ENCODE measurements around the gene DGUOK. TPM values are rescaled to one million over a fixed set of nuclear protein-coding genes. Genes with fewer than 3 reads are reported as not detected.

The DGUOK gene
- total and polyA plus RNA-seq, 2 donors from 2014 or later, result 44.4 to 86.2 TPM

DNA sequence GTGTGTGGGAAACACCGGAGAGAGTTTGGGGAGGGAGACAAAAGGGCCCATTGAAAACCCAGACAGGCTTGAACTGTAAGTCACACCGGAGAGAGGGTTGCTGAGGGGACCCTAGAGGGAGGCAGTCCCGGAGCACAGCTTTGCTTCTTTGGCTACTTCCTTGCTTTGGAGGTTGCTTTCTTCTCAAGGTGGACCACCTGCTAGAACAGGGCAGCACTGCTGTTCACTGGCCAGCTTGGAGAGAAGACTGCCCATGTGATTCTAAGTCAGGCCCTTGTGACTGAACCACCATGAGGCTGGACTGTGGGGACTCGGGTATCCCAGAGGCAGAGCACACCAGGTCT lies 29.5 kb upstream of the DGUOK start:
- intact Hi-C loops (cut with DNase I), result no loop called here
- Histone ChIP-seq H3K27ac (ENCODE audit: low read depth in 2 of 2, low read length in 2 of 2) (no peak overlapping the region), H3K4me3 (ENCODE audit: low read length in 3 of 3) (no peak overlapping the region), H3K36me3 (ENCODE audit: control insufficient read depth in 2 of 3, insufficient read depth in 3 of 3, low read length in 3 of 3) (no peaks in the 10 kb centered on the region), H3K27me3 (ENCODE audit: control insufficient read depth, insufficient read depth, low read length) (no peaks in the 10 kb centered on the region), H3K9ac (ENCODE audit: low read length in 3 of 3) (no peak overlapping the region), H3K9me3 (ENCODE audit: control insufficient read depth in 2 of 3, insufficient read depth in 1 of 3, low read length in 3 of 3) (no peaks in the 10 kb centered on the region), H3K4me1 (ENCODE audit: control insufficient read depth in 2 of 3, insufficient read depth in 2 of 3, low read depth in 1 of 3, low read length in 3 of 3) (no peaks in the 10 kb centered on the region)
- DNase-seq, result no peak
- TF ChIP-seq, protein P1, sequence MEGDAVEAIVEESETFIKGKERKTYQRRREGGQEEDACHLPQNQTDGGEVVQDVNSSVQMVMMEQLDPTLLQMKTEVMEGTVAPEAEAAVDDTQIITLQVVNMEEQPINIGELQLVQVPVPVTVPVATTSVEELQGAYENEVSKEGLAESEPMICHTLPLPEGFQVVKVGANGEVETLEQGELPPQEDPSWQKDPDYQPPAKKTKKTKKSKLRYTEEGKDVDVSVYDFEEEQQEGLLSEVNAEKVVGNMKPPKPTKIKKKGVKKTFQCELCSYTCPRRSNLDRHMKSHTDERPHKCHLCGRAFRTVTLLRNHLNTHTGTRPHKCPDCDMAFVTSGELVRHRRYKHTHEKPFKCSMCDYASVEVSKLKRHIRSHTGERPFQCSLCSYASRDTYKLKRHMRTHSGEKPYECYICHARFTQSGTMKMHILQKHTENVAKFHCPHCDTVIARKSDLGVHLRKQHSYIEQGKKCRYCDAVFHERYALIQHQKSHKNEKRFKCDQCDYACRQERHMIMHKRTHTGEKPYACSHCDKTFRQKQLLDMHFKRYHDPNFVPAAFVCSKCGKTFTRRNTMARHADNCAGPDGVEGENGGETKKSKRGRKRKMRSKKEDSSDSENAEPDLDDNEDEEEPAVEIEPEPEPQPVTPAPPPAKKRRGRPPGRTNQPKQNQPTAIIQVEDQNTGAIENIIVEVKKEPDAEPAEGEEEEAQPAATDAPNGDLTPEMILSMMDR (IDR thresholded peaks at IDR 0.05; ENCODE audit: borderline replicate concordance, extremely low read depth, insufficient read depth), result no peak
- FAIRE-seq, result no peak

GRCh38 chr2:73897934-73898333 lies 28.7 kb upstream of the DGUOK start:
- H3K4me3 ChIP-seq (ENCODE audit: low read length in 3 of 3), result no peak overlapping the region
- H3K36me3 ChIP-seq (ENCODE audit: control insufficient read depth in 2 of 3, insufficient read depth in 3 of 3, low read length in 3 of 3), result no peaks in the 10 kb centered on the region
- TF ChIP-seq, protein P1 (IDR thresholded peaks at IDR 0.05; ENCODE audit: borderline replicate concordance, extremely low read depth, insufficient read depth), result no peak
- H3K27me3 ChIP-seq (ENCODE audit: control insufficient read depth, insufficient read depth, low read length), result no peaks in the 10 kb centered on the region
- H3K27ac ChIP-seq (ENCODE audit: low read depth in 2 of 2, low read length in 2 of 2), result no peak overlapping the region
- no peak overlapping the region for H3K9ac ChIP-seq (ENCODE audit: low read length in 3 of 3)
- no peak for FAIRE-seq
- no peaks in the 10 kb centered on the region for H3K4me1 ChIP-seq (ENCODE audit: control insufficient read depth in 2 of 3, insufficient read depth in 2 of 3, low read depth in 1 of 3, low read length in 3 of 3)
- intact Hi-C loops (cut with DNase I), result no loop called here
- no peaks in the 10 kb centered on the region for H3K9me3 ChIP-seq (ENCODE audit: control insufficient read depth in 2 of 3, insufficient read depth in 1 of 3, low read length in 3 of 3)
- no peak for DNase-seq

DNA sequence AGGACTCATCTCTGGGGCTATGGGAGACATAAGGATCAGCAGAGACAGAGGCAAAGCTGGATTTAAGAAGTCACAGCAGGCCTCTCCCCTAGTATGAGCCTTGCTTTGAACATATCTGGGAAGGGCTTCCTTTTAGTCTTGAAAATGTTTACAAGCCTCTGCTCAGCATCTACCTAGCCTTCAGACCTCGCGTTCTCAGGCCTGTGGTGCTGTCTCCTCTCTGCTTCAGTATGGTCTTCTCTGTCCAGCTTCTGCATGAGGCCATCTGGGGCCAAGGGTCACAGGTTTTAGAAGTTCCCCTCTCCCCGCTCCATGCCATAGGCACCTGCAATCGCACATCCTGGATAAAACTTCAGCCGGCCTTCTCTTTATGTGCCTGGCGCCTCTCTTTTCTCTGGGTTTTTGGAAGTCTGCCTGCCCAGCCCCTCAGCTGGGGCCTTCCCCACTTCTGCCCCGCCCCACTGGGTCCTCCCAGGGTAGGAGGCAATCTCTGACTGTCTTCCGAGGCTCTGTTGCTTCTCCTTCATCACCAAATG lies 26.8 kb upstream of the DGUOK start:
- FAIRE-seq, result no peak
- no peak overlapping the region for H3K9ac ChIP-seq (ENCODE audit: low read length in 3 of 3)
- no peaks in the 10 kb centered on the region for H3K36me3 ChIP-seq (ENCODE audit: control insufficient read depth in 2 of 3, insufficient read depth in 3 of 3, low read length in 3 of 3)
- no peak for DNase-seq
- TF ChIP-seq, protein P1 (IDR thresholded peaks at IDR 0.05; ENCODE audit: borderline replicate concordance, extremely low read depth, insufficient read depth), result no peak
- no peak overlapping the region for H3K27ac ChIP-seq (ENCODE audit: low read depth in 2 of 2, low read length in 2 of 2)
- intact Hi-C loops (cut with DNase I), result no loop called here
- no peaks in the 10 kb centered on the region for H3K4me1 ChIP-seq (ENCODE audit: control insufficient read depth in 2 of 3, insufficient read depth in 2 of 3, low read depth in 1 of 3, low read length in 3 of 3)
- no peak overlapping the region for H3K4me3 ChIP-seq (ENCODE audit: low read length in 3 of 3)
- no peaks in the 10 kb centered on the region for H3K9me3 ChIP-seq (ENCODE audit: control insufficient read depth in 2 of 3, insufficient read depth in 1 of 3, low read length in 3 of 3)
- H3K27me3 ChIP-seq (ENCODE audit: control insufficient read depth, insufficient read depth, low read length), result no peaks in the 10 kb centered on the region

- H3K27ac ChIP-seq (ENCODE audit: low read depth in 2 of 2, low read length in 2 of 2), result no peak overlapping the region
- no peaks in the 10 kb centered on the region for H3K27me3 ChIP-seq (ENCODE audit: control insufficient read depth, insufficient read depth, low read length)
- intact Hi-C loops (cut with DNase I), result no loop called here
- no peaks in the 10 kb centered on the region for H3K9me3 ChIP-seq (ENCODE audit: control insufficient read depth in 2 of 3, insufficient read depth in 1 of 3, low read length in 3 of 3)
- TF ChIP-seq, protein P1 (IDR thresholded peaks at IDR 0.05; ENCODE audit: borderline replicate concordance, extremely low read depth, insufficient read depth), result no peak
- FAIRE-seq (no peak), DNase-seq (no peak)
- no peaks in the 10 kb centered on the region for H3K4me1 ChIP-seq (ENCODE audit: control insufficient read depth in 2 of 3, insufficient read depth in 2 of 3, low read depth in 1 of 3, low read length in 3 of 3)
- H3K36me3 ChIP-seq (ENCODE audit: control insufficient read depth in 2 of 3, insufficient read depth in 3 of 3, low read length in 3 of 3), result no peaks in the 10 kb centered on the region
- no peak overlapping the region for H3K4me3 ChIP-seq (ENCODE audit: low read length in 3 of 3)
- H3K9ac ChIP-seq (ENCODE audit: low read length in 3 of 3), result no peak overlapping the region
Observed at GRCh38 chr2:73901143-73901542, 25.5 kb upstream of the DGUOK start.
